NCI-H1417 treated with DMSO at 0.1 percent for 48 hours (cell line): Measurements from ENCODE around the gene FGFR2.
"Not testable (repeated sequence)": the region's sequence is repeated elsewhere in the genome, so short reads cannot be mapped to it uniquely, and the experiment has no call there.

Source experiments
- DNase-seq: peaks from one replicate; lab custom pipeline; 2025; lab: John Stamatoyannopoulos, UW

FGFR2 gene

DNA sequence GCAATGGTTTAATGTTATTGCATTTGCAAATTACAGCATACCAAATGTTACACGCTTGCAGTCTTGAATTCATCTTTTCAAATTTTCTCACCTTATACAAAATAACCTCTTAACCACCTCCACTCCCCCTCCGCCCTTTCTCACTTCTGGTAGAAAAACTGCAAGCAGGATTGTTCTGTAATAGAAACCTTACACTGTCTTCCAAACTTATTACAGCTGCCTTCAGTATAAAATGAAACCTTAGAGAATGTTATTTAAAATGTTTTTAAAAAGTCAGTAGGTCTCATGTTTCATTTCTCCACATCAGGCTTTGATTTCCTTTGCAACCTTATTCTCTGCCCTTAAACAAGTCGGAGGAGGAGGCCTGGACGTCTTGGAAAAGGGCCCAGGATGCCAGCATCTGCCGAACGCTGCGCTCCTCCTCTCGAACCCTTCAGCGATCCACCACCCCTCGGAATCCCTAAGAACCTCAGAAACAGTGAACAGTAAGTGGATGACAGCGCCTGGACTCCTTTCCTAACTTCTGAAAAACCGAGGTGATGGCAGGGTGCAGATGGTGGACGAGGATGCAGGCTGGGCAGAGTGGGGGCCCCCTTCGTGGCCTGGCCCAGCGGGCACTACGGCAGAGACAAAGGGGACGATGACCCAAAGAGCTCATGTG is 74.0 kb downstream of the FGFR2 start:
- DNase-seq = no peak

DNA sequence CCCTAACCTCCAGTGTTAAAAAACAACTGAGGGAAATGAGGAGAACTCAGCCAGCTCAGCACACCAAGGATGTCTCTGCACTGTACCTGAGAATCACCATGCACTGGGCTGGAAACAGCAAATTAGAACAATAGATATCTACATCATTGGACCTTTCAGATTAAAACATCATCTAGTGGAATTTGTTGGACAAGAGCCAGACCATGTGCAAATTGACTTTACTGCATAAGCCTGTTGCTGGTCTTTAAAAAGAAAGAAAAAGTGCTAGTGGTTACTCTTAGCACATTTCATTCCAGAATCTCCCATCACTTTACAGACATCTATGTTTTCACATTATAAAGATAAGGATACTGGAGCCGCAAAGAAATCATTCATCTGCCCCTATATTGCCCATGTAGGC is 75.4 kb downstream of the FGFR2 start:
- DNase-seq = no peak

DNA sequence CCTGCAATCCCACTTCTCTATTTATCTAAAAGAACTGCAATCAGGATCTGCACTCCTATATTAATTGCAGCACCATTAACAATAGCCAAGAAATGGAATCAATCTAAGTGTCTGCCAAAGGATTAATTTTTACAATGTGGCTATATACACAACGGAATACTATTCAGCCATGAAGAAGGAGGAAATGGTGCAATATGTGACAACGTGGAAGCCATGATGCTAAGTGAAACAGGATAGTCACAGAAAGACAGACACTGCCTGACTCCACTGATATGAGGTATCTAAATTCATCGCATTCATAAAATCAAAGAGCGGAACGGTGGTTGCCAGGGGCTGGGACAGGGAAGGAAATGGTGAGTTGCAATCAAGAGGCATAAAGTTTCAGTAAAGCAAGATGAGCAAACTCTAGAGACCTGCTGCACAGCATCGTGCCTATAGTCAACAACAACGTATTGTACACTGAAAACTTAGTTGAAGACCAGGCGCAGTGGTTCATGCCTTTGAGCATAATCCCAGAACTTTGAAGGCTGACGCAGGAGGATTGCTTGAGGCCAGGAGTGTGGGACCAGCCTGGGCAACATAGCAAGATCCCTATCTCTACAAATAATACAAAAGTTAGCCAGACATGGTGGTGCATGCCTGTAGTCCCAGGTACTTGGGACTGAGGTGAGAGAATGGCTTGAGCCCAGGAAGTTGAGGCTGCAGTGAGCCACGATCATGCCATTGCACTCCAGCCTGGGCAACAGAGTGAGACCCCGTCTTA is 76.3 kb downstream of the FGFR2 start:
- no peak for DNase-seq

DNA sequence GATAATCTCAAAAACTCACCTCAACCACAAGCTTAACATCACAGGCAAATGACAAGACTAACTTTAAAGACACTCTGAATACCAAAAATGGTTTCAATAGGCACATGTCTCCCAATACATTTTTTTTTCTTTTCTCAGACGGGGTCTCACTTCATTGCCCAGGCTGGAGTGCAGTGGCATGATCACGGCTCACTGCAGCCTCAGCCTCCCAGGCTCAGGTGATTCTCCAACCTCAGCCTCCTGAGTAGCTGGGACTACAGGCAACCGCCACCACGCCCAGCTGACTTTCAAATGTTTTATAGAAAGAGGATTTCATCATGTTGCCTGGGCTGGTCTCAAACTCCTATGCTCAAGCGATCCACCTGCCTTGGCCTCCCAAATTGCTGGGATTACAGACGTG is 77.7 kb downstream of the FGFR2 start:
- not testable (repeated sequence) for DNase-seq

DNA sequence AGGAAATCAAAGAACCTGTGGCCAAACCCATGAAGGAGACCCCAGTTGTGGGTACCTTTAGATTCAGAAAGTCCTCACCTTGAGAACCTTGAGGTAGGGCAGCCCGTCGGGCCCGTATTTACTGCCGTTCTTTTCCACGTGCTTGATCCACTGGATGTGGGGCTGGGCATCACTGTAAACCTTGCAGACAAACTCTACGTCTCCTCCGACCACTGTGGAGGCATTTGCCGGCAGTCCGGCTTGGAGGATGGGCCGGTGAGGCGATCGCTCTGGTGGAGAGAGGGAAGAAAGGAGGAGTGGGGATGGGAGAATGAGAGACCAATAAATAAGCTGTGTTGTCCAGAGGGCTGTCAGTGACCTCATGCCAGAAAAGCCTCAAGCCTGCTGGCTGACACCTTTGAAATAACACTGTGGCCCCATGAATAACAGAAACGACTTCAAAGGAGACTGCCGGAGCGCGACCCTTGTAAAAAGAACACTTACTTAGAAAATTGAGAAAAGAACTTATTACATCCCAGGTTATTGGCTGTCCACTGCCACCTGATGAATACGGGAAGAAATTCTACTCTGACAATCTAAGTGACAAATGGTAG is 78.2 kb downstream of the FGFR2 start:
- DNase-seq = no peak

DNA sequence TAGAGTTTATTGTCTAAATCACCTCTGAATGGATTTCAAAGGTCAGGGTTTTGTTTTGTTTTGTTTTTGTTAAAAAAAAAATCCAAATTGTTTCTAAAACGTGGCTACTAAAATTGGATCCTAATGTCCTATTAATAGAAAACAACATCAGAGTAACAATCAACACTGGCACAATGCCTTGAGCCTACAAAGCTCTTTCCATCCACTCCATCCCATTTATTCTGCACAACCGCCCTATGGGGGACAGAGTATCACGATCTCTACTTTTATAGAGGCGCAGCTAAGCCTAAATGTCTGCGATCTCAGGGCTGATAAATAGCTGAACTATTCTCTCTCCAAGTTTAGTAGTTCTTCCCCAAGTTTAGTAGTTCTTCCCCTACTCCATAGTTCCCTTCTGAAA is 78.8 kb downstream of the FGFR2 start:
- DNase-seq = no peak

DNA sequence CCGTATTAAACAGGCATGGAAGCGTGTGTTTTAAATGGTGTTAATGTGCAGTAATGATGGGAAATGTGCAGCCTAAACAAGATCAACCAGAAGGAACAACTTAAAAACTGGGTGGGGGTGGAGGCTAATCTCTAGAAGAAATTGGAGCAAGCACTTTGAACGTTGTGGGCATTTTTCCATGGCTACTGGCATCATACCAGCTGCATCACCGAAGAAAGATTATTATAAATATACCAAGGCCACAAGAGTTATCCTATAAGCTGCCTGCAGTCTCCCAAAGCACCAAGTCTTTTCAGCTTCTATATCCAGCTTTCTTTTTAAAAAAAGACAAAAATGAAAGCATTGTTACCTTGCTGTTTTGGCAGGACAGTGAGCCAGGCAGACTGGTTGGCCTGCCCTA is 79.9 kb downstream of the FGFR2 start:
- no peak for DNase-seq

DNA sequence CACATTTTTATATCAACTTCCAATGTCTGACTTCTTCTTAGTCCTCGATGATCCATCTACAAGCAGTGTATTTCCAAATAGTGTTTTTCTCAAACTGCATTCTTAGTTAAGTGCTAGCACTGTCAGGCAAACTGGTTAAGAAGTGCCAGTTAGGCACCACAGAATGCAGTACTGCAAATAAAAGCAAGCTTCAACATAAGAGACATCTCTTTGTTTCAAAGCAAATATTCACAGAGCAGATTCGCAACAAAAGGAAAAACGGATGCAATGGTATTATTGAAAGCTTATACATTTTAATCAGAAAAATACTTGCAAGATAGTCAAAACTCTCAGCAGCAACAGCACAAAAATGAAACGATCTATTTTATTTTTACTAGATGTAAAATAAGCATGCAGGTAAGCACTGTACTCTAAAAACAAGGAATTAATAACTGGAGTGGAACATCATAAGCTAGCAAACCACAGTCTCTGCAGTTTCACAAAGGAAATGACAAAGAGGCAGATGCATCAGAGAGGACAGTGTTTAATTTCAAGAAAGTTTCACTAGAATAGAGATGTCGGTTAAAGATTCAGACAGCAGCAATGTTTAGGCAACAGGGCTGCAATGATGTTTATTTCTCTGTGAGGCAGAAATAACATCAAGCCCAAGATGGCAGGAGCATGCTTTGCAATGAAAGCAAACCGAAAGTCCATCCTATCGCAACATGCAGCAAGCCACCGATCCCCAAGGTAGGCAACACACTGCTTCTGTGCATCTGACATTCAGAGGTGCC is 82.0 kb downstream of the FGFR2 start:
- DNase-seq = no peak

DNA sequence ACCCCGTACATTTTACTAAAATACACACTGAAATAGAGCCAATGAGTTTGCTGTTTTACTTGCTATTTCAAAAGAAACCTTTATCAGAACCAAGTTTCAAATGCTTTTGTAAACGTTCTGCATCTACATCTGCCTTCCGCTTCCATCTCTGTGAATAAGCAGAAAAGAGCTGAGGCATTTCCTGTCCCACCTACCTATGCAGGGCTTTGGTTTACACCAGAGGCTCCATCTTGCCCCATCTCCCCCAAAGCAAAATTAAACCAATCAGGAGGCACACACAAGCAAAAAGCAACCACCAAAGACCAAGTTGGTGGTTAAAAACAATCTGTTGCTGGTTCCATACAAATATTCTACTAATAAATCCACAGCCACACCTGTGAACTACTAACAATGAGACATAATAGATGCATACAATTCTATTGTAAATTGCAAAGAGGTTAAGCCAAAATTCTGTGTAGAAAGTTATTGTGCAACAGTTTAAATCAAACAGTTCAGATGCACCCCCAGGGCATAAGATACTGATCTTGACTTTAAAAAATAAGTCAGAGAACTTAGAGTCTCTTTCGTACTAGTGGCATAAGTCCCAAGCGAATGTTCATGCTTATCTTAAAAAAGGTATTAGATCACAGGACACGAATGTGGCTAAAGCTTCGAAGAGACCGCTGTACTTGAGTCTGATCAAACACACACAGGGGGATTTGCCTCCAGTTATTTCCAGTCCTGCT is 83.9 kb downstream of the FGFR2 start:
- DNase-seq = no peak

DNA sequence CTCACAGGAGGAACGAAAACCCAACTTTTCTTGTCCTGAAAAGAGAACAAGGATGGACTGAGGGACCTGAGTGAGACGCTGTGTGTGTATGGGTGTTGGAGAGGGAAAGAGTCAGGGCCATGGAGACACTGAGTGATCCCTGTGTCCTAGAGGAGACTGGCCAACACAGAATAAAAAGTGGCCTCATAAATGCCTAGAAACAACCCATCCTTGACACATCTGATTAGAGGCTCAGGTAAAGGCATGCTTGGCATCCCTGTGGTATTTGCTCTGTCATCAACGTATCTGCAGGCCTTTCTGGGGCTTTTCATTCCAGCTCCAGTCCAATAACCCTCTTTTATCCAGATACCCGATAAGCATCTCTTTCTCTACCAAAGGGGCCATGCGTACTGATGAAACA is 86.3 kb downstream of the FGFR2 start:
- DNase-seq = no peak

DNA sequence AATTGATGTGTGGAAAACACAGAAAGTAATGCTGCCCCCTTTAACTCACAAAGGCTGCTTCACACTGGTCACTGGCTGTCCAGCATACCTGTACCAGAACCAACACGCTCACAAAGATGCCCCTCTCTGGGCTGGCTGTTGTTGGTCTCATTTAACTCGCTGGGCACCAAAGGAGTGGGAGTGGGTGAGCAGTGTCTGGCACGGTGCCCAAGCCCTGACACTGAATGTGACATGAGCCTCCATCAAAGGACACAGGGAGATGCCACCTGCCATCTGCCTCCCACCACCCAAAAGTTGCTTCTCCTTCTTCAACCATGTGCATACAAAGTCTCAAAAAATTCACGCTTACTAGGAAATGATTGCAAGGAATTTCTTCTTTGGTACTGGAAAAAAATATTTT is 86.8 kb downstream of the FGFR2 start:
- no peak for DNase-seq

DNA sequence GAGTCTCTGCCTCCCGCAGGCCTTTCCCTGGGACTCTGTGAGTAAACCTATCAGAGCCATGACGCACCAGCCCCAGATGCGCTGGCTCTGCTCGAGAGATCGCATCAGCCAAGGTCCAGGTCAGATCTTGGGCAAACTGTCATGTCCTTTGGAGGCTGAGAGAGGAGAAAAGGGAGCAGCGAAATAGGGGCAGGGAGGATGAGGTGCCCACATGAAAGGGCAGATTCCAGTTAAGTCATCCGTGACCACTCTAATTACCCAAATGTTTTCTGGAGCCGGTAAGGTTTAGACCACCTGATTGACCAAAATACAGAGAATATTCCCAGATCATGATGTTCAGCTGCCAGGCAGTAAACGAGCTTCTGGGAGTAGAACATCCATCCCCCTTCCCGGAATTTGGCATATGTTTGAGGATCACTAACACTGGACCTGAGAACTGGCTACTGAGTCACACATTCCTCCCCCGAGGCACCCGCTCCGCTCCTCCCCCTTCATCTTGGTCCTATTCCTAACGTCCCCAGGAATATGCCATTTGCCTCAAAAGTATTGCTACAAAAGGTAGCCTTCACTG is 88.0 kb downstream of the FGFR2 start:
- no peak for DNase-seq

DNA sequence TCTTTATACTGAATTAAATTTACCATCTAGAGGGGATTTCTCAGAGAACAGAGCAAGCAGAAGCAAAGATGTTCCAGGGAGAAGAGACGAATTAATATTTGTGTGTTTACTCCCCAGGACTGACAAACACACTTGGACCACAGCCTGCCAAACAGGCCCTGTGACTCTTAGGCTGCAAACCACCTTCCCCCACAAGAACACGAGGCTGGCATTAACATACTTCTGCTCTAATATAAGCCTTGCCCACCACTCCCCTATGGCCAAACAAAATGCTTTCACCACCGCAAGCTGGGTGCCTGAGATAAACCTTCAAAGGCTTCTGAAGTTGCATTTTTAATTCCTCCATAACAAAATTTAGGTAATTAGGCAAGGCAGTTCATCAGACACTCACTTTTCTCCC is 88.4 kb downstream of the FGFR2 start:
- no peak for DNase-seq

DNA sequence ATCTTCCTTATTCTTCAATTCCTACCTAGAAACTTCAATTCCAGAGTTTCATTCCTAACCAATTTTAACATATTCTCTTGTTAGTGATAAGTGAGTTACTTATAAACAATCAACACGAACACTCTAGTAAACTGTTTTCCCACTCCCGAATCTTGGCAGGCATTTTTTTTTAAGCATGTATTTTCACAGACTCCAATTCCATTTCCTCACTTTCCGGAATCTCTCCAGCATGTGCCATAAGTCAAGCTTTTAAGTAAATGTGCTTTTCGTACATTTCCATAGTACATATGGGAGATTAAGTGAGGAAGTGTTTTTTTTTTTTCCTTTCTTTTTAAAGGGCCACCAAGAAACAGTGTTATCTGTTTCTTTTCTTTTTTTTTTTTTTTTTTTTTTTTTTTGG is 89.1 kb downstream of the FGFR2 start:
- DNase-seq = no peak

DNA sequence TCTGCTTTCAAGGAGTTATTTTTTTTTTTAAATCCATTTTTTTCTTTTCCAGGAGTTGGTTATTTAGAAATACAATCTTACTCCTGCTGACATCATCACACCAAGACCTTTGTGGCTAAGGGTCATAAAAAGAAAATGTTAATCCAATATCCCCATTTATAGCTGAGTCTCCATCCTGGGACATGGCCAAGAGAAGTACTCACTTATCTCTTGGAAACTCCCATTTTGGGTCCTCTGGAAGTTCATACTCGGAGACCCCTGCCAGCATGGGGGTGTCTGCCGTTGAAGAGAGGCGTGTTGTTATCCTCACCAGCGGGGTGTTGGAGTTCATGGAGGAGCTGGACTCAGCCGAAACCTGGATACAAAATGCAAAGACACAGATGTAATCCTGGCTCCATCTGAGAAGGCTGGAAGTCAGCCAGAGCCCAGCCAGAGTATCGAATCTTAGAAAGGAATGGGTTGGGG is 94.6 kb downstream of the FGFR2 start:
- DNase-seq = no peak

DNA sequence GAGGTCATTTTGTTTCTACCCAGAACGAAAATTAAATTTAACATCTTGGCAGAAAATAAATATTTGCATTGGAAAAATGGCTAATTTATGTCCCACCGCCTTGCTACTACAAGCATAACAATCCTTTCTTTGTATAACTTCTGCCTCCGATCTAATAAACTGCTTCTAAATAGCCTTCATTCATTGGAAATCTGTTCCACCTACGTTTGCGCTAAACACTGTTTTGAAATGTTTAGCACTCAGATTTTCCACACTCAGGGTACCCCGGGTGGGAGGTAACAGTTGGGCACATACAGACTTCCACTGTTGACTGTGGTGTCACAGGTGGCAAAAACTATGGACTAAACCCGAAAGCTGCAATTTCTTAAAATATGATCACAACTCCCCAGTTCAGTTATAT is 96.4 kb downstream of the FGFR2 start:
- no peak for DNase-seq

DNA sequence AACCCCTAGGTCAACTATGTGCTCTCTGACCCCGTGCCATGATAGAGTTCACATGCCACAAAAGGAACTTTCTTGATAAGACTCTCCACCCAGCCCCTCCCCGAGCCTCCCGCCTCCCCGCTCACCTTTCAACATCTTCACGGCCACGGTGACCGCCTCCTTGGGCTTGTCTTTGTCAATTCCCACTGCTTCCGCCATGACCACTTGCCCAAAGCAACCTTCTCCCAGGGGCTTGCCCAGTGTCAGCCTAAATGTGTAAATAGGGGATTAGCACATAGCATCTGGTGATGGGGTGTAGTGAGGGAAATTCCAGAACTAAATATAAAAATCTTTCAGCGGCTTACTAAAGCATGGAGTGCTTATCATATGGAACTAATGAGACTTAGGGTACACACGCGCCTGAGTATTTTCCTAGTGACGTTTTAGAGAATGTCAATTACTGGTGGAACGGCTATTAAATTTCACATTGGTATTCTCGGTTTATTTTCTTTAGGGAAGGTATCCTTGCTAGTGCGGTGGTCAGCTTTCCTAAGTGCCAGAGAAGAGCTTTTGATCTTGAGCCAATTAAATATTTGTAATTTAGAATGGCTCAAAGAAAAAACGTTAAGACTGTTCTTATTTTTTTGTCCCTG is 97.4 kb downstream of the FGFR2 start:
- no peak for DNase-seq

DNA sequence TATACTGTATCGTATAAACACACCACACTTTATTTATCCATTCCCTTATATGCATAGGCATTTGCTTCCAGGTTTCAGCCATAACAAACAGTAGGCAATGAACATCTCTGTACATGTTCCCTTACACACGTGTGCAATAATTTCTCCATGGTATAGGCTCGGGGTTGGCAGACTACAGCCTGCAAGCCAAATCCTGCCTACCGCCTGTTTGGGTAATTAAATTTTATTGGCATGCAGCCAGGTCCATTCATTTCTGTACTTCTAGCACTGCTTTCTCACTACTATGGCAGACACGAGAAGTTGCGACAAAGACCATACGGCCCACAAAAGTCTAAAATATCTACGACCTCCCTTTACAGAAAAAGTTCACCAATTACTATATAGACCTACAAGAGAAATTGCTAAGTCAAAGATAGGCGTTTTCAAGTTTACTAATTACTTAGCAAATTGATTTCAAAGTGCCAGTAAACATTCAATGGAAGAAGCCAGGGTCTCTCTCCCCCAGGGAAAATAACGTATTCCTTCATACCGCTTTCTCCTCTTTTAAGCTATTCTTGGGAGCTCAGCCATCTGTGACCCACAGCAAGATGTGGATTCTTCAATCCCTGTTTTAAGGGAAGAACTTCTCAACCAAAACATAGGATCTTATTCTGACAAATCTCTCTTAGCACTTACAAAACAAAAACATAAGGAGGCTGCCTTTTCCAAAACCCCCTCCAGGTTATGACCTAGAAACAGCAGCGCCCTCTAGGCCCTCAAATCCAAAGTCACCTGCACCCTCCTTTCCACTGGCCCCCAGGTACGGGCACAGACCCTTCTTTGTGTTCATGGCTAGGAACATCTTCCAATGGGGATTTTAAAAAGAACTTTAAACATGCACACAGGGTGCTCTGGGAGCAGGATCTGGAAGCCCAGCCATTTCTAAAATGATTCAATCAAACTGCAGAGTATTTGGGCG is 100.5 kb downstream of the FGFR2 start:
- DNase-seq = no peak

DNA sequence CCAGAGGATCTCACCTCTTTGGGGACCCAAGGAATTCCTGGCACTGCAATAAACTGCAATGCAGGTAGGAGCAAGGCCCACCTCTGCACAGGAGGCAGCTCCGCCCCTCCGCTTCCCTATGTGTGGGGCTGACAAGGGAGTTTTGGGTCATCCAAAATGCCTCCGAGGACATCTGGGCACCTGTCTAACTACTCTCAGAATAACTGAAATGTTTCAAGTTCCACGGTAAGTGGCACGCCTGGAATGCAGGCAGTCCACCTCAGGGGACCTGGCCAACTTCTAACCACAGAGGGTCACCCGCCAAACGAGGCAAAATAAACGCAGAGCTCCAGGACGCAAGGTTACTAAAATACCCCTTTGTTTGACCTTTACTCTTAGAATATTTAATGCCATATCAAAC is 102.5 kb downstream of the FGFR2 start:
- no peak for DNase-seq

DNA sequence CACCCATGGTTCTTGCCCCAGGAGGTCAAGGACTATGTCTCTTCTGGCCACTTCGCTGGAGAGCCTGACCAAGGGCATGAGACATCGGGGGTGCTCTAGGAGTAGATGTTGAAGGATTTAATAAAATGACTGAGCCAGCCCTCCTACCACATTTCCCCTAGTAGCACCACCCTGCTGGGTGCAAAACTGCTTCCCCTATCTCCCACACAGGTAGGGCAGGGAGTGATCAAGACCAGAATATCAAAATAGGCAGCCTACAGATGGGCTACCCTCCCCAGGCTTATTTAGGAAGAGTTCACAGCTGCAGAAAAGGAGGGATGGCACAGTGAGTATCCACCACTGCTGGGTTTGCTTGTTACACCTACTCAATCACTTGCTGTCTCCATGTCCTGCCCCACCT is 103.9 kb downstream of the FGFR2 start:
- no peak for DNase-seq
